Hypothalamus (tissue), 51 donors: ENCODE measurements around the gene OR7G3.

Experiments
- DNase-seq, 51 donors: peaks; one replicate each; lab custom pipeline; 2025; lab: John Stamatoyannopoulos, UW

OR7G3 gene

DNA sequence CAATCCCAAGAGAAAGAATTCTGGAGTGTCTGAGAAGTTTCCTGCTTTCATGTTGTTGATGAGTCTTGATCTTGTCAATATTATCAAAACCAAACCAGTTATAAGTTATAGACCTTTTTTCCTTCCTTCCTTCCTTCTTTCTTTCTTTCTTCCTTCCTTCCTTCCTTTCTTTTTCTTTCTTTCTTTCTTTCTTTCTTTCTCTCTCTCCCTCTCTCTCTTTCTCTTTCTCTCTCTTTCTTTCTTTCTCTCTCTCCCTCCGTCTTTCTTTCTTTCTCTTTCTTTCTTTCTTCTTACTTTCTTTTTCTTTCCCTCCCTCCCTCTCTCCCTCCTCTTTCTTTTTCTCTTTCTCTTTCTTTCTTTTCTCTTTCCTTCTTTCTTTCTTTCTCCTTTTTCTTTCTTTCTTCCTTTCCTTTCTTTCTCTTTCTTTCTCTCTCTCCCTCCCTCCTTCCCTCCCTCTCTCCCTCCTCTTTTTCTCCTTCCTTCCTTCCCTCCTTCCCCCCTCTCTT lies at the start of gene OR7G3:
Gene OR7G3 (minus strand): TSS at position 51 of the 506 bp plus-strand sequence. CDS start 0 bp downstream, at position 51.
- DNase-seq = no peak

GRCh38 chr19:9175326-9175725 lies 48.6 kb upstream of the OR7G3 start:
- no peak for DNase-seq

- DNase-seq = peak in 1 of 51 donors; percentile 1
These were observed 44.7 kb upstream of the OR7G3 start for GRCh38 chr19:9171393-9171991.

DNA sequence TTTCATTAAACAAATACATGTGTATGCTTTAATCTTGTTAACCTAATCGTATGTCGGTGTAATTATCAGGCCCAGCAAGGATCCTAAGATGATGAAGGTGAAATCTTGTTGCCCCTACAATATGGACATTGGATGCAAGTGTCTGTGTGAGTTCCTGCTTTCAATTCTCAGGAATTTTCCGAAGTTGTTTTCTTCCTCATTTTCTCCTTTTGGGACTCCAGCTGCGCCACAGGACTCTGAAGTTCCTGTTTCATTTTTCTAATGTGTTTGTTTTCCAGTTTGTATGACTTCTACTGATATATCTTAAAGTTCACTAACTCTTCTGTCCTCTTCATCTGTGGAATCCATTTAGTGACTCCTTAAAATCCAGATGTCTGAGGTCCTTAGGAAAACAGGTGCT lies 40.1 kb upstream of the OR7G3 start:
- DNase-seq = no peak

DNA sequence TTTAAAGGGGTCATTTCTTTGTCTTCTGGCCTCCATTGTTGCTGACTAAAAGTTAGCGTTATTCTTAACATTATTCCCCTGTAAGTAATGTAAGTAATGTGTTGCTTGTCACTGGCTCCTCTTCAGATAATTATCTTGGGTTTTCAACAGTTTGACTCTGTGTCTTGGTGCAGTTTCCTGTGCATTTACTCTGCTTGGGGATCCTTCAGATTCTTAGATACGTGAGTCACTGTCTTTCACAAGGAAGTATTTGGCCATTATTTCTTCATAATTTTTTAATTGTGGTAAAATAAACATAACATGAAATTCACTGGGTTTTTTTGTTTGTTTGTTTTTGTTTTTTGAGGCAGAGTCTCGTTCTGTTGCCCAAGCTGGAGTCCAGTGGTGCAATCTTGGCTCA lies 38.5 kb upstream of the OR7G3 start:
- no peak for DNase-seq

DNA sequence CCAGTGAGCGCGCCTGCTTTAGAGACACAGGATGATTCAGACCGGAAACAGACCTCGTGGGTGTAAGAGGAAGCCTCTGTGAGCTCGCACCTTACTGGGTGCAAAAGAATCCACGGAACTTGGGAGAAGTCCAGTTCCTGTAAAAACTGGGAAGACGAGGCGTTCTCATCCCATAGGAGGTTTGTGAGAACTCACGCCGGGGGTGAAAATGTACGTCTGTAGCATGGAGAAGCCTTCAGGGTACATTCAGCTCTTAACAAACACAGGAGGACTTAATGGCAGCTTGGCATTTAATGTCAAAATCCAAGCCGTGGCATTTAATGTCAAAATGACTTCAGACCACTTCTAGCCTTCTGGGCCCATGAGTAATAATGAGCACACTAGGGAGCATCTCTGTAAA lies 34.7 kb upstream of the OR7G3 start:
- DNase-seq = no peak

DNA sequence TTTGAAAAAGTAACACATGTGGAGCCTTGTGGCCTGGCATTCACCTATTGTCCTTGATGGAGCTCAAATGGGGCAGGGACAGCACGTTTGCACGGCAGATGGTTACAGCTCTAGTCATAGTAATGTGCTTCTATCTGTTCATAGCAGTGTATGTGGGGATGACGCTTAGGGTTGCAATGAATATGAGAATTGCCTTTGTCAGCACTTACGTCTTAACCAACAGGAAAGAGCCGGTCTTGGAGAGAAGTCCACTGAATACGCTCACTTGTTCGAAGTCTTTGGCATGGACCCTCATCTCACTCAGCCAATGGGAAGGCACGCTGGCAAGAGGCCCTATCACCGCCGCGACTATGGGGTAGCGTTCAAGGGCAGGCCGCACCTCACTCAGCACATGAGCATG lies 33.1 kb upstream of the OR7G3 start:
- no peak for DNase-seq

DNA sequence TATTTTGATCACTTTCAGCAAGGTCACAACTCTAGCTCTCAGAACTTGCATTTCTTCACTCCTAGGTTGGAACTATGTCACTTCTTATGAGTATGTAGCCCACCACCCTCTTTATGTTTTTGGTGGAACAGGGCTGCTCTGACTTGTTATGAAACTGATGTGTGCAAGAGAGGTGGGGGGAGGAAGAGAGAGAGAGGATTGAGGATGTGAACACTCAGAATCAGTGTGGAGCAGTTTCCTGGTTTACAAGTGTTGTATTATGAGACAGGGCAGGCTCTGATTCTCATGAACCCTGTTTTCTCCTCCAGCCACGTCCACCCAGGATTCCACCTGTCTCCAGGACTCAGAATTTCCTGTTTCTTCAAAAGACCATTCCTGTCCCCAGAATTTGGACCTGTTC lies 29.6 kb upstream of the OR7G3 start:
- DNase-seq = no peak

DNA sequence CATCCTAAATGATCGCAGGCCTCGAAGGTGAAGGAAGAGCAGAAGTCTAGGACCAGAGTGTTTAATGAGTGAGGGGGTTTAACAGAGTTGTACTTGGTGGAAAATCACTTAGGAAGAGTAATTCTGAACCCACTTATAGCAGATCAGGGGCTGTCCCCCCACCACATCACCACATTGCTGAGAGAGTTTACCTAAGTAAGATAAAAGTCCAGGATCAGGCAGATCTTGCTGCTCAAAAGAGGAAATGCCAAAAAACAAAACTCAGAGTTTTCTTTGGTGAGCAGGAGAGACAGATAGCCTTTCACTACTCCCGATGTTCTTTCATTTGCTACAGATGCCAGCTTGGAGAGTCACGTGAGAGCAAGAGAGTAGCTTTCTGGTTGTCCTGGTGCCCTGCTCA lies 28.8 kb upstream of the OR7G3 start:
- DNase-seq = no peak

- no peak for DNase-seq
These were observed 24.6 kb upstream of the OR7G3 start for GRCh38 chr19:9151367-9151766.

DNA sequence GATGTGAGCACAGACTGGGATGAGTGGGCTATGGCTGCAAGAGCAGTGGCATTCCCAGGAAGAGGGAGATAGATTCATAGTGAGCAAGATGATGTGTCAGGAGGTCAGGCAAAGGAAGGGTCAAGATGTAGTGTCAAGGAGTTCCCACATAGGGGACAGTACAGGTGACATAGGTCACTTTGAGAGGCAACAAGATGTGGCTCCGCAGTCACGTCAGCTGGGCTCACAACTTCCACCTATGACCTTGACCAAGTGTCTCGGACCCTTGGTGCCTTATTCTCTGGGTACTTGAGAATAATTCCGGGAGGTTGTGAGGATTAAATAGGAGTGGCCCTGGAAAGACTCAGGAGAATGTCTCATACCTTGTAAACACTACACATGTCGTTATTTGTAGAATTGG lies 23.9 kb upstream of the OR7G3 start:
- DNase-seq = no peak

GRCh38 chr19:9149997-9150396 lies 23.2 kb upstream of the OR7G3 start:
- no peak for DNase-seq

DNA sequence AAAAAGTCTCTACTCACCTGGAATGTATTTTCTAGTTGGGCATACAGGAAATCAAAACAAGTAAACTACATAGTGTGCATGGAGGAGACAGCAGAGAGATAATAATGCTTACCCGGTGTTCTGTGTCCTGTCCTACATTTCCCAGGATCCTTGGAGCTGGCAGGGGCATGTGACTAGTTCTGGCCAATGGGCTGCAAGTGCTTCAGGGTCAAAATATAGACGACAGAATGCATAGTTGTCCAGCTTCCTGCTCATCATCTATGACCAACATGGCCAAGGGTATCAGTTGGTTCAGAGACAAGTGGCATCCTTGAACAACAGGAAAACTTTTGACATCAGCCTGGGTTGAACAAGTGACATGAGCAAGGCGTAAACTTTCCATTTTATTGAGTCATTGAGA lies 21.9 kb upstream of the OR7G3 start:
- DNase-seq = no peak

- no peak for DNase-seq
These were observed 20.1 kb upstream of the OR7G3 start for GRCh38 chr19:9146882-9147281.

DNA sequence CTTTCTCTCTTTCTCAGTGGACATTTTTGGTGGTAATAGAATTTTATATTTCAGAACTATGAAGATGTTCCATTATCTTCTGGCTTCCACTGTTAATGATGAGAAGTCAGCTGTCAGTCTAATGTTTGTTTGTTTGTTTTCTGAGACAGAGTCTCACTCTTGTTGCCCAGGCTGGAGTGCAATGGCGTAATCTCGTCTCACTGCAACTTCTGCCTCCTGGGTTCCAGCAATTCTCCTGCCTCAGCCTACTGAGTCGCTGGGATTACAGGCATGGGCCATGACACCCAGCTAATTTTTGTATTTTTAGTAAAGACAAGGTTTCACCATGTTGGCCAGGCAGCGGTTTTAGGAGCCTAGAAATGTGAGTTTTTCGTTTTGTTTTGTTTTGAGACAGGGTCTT lies 18.2 kb upstream of the OR7G3 start:
- DNase-seq = no peak

GRCh38 chr19:9140159-9140874 lies 13.6 kb upstream of the OR7G3 start, which contains the start of gene ZNF317:
ZNF317 (plus strand) TSS chr19:9140397; CDS start chr19:9156017, 15,620 bp downstream.
- DNase-seq = peak; percentile 19 to 94 (median 79)

DNA sequence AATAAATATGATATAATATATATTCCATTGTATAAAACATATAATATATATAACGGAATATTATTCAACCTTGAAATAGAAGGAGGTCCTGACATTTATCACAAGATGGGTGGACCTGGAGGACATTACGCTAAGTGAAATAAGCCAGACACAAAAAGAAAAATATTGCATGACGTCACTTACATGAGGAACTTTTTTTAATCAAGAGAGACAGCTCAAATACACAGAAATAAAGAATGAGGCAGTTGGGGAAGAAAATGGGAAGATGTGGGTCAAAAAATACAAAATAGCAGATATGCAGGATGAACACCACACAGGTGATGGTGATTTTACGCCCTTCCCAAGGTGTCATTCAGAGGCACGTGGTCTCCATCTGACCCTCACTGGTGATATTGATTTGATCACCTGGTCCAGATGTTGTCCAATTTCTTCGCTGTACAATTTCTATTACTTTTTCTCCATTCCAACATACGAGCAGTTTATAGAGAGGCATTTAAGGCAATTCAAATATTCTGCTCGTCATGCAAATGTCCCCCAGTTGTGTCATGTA lies 12.9 kb upstream of the OR7G3 start:
- peak in 1 of 51 donors; percentile 3 for DNase-seq

GRCh38 chr19:9132422-9132821 lies 5.7 kb upstream of the OR7G3 start:
- DNase-seq = no peak

DNA sequence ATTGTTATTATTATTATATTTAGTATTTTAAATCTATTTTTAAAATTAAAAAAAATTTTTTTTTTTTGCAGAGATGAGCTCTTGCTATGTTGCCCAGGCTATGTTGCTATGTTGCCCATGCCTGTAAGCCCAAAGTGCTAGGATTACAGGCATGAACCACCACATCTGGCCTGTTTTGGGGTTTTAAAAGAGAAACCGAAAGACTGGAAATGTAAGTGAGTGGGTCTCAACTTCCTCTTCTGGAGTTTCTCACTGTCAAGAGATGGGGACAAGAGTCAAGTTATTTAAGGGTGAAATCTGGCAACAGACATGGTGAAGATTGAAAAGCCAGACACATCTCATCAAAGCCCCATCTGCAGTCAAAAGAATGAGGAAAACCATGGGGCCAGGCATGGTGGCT lies 4.2 kb upstream of the OR7G3 start:
- no peak for DNase-seq

DNA sequence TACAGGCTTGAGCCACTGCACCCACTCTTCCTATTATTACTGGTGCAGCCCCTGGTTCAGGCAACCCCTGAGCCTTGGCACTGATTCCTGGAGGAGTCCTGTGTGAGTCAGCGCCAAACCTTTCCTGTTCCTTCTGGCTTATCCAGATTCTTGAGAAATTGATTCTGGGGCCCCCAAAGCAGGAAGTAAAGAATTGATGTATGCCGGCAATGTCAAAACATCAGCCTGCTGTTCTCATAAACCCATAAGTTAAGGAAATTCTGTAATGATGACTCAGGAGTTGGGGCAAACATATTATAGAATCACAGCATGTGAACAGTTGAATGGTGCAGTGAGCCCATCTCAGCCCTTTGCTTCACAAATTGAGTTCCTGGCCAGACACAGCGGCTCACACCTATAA lies 1.4 kb upstream of the OR7G3 start:
- no peak for DNase-seq

GRCh38 chr19:9116547-9116946 lies 10.2 kb downstream of the OR7G3 start:
- no peak for DNase-seq

DNA sequence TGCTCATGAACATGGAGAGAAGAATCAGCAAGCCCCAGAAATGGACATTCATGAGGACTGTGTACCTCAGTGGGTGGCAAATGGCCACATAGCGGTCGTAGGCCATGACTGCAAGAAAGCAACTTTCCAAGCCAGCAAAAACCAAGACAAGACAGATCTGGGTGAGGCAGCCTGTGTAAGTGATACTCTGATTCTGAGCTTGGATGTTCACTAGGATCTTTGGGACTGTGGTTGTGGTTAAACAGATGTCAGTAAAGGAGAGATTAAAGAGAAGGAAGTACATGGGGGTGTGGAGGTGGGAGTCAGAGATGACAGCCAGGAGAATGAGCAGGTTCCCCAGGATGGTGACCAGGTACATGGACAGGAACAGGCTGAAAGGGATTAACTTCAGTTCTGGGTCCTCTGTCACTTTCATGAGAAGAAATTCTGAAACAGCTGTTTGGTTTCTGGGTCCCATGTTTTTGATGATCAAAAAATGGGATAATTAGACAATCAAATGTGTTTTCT lies 11.4 kb downstream of the OR7G3 start, which contains the start of gene OR7G1:
Gene OR7G1 (minus strand): TSS at position 457 of the 507 bp plus-strand sequence. CDS start 0 bp downstream, at position 457.
- no peak for DNase-seq
